Neuronal stem cell (in vitro differentiated cells): ENCODE results near the gene ADRM1.

Experiments
- DNase-seq: peaks from one replicate; pipeline ENCODE4 v3.0.0-alpha.2; 2013; ENCODE audit warnings: low spot score
- H2AFZ ChIP-seq: one replicate; pipeline ENCODE4 v1.6.1; 2013; ENCODE audit warnings: mild to moderate bottlenecking, low read length, inconsistent platforms
- H2AK5ac ChIP-seq: 2 replicates; pipeline ENCODE4 v1.6.1; 2013; ENCODE audit warnings: low read depth, mild to moderate bottlenecking, inconsistent platforms, low read length, moderate library complexity, mixed read lengths
- H2BK120ac ChIP-seq: 2 replicates; pipeline ENCODE4 v1.6.1; 2013; ENCODE audit warnings: low read depth, mild to moderate bottlenecking, inconsistent platforms, low read length, moderate library complexity, mixed read lengths
- H2BK12ac ChIP-seq: one replicate; pipeline ENCODE4 v1.6.1; 2013; ENCODE audit warnings: low read length, inconsistent platforms
- H2BK15ac ChIP-seq: 2 replicates; pipeline ENCODE4 v1.6.1; 2013; ENCODE audit warnings: mild to moderate bottlenecking, low read length, inconsistent platforms, mixed read lengths
- H2BK5ac ChIP-seq: one replicate; pipeline ENCODE4 v1.6.1; 2013; ENCODE audit warnings: inconsistent platforms, mild to moderate bottlenecking, low read length, moderate library complexity
- H3K14ac ChIP-seq: one replicate; pipeline ENCODE4 v1.6.1; 2013; ENCODE audit warnings: low read length, inconsistent platforms
- H3K18ac ChIP-seq: 2 replicates; pipeline ENCODE4 v1.6.1; 2013; ENCODE audit warnings: low read length, inconsistent platforms
- H3K23ac ChIP-seq: 2 replicates; pipeline ENCODE4 v1.6.1; 2013; ENCODE audit warnings: low read depth, mild to moderate bottlenecking, mixed read lengths, low read length, inconsistent platforms; ENCODE audit not compliant: poor library complexity
- H3K27ac ChIP-seq: replicated peaks from 3 replicates; pipeline ENCODE4 v1.5.1; 2013; ENCODE audit warnings: low read length, inconsistent platforms
- H3K27me3 ChIP-seq, 3 experiments: 2 replicates each; pipeline ENCODE4 v1.6.1; 2013; ENCODE audit warnings: low read length in 3 of 3, mild to moderate bottlenecking in 2 of 3, inconsistent platforms in 1 of 3, low read depth in 1 of 3, mixed read lengths in 1 of 3, moderate library complexity in 1 of 3; ENCODE audit not compliant: control insufficient read depth in 3 of 3, insufficient read depth in 3 of 3
- H3K36me3 ChIP-seq, 2 donors: replicated peaks in 1 of 2; 2 replicates each; pipeline ENCODE4 v1.6.1; 2013; ENCODE audit warnings: low read length in 2 of 2; ENCODE audit not compliant: control insufficient read depth in 2 of 2, insufficient read depth in 2 of 2
- H3K4ac ChIP-seq: 2 replicates; pipeline ENCODE4 v1.6.1; 2013; ENCODE audit warnings: inconsistent platforms, mild to moderate bottlenecking, low read length, moderate library complexity
- H3K4me1 ChIP-seq, 2 donors: 1 replicate in 1 of 2; 2 replicates in 1 of 2; pipeline ENCODE4 v1.6.1; 2013; ENCODE audit warnings: low read length in 2 of 2, low read depth in 1 of 2; ENCODE audit not compliant: control insufficient read depth in 2 of 2, insufficient read depth in 1 of 2
- H3K4me2 ChIP-seq: one replicate; pipeline ENCODE4 v1.6.1; 2013; ENCODE audit warnings: mild to moderate bottlenecking, low read length, inconsistent platforms; ENCODE audit not compliant: insufficient read depth, poor library complexity, severe bottlenecking
- H3K4me3 ChIP-seq, 2 donors: 2 replicates each; pipeline ENCODE4 v1.5.1; 2013; ENCODE audit warnings: low read length in 2 of 2, mild to moderate bottlenecking in 2 of 2, inconsistent platforms in 1 of 2, moderate library complexity in 1 of 2
- H3K79me1 ChIP-seq: one replicate; pipeline ENCODE4 v1.6.1; 2013; ENCODE audit warnings: low read depth, mild to moderate bottlenecking, inconsistent platforms, low read length, moderate library complexity
- H3K9ac ChIP-seq: one replicate; pipeline ENCODE4 v1.6.1; 2013; ENCODE audit warnings: mild to moderate bottlenecking, low read depth, low read length, inconsistent platforms; ENCODE audit not compliant: poor library complexity
- H3K9me3 ChIP-seq, 2 donors: replicated peaks in 1 of 2; 2 replicates each; pipeline versions ENCODE3 to v1.6.1; 2013; ENCODE audit warnings: low read length in 2 of 2, mild to moderate bottlenecking in 2 of 2, inconsistent platforms in 1 of 2, low read depth in 1 of 2, mixed read lengths in 1 of 2, moderate library complexity in 1 of 2; ENCODE audit not compliant: control insufficient read depth in 2 of 2, insufficient read depth in 1 of 2
- H4K8ac ChIP-seq: one replicate; pipeline ENCODE4 v1.6.1; 2013; ENCODE audit warnings: low read depth, mild to moderate bottlenecking, inconsistent platforms, low read length, moderate library complexity
- H4K91ac ChIP-seq: one replicate; pipeline ENCODE4 v1.6.1; 2013; ENCODE audit warnings: low read length, low read depth, mild to moderate bottlenecking, inconsistent platforms; ENCODE audit not compliant: poor library complexity
- WGBS, 2 donors: extraction: QIAGEN DNeasy Blood & Tissue Kit; methylation state at CpG; one replicate each; pipeline ENCODE4 v1.1.7; 2013; ENCODE audit warnings: missing lambda C conversion rate in 2 of 2, mixed read lengths in 1 of 2; ENCODE audit not compliant: insufficient read length in 2 of 2, insufficient replicate concordance in 1 of 2; ENCODE audit errors: extremely low coverage in 2 of 2; 5-methylcytosine and 5-hydroxymethylcytosine counted together

Gene ADRM1

DNA sequence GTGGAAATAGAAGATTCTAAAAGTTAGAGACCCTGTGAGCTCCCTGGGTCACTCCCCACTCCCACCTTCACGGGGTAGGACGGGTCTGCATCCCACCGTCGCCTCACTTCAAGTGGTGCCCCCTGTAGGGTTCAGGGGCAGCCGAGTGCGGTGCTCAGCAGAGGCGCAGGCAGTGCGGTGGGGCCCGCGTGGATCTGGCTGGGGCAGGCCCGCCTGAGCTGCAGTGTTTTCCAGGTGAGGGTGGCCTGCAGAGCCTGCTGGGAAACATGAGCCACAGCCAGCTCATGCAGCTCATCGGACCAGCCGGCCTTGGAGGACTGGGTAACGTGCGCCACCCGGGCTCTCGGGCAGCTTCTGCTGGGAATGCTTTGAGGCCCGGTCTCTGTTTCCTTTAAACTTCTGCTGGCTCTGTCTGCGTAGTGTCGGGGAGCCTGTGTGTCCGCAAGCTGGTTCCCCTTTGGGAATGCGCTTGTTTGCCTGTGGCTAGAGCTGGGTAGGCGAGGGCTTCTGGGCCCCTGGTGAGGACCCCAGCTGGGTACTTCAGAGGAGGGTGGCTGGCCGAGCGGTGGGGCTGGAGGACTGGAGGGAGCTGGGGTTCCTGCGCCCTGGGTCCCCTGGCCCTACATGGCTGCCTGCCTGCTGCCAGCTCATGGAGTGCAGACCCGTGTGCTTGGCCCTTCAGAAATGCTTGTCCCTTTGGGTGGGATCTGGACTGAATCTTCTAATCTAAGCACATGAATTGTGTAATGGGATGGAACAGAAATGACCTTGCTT lies 3.8 kb downstream of the ADRM1 start:
- Histone ChIP-seq H4K91ac (no peak overlapping the region), H2AK5ac (no peak overlapping the region), H3K4ac (no peak overlapping the region)

DNA sequence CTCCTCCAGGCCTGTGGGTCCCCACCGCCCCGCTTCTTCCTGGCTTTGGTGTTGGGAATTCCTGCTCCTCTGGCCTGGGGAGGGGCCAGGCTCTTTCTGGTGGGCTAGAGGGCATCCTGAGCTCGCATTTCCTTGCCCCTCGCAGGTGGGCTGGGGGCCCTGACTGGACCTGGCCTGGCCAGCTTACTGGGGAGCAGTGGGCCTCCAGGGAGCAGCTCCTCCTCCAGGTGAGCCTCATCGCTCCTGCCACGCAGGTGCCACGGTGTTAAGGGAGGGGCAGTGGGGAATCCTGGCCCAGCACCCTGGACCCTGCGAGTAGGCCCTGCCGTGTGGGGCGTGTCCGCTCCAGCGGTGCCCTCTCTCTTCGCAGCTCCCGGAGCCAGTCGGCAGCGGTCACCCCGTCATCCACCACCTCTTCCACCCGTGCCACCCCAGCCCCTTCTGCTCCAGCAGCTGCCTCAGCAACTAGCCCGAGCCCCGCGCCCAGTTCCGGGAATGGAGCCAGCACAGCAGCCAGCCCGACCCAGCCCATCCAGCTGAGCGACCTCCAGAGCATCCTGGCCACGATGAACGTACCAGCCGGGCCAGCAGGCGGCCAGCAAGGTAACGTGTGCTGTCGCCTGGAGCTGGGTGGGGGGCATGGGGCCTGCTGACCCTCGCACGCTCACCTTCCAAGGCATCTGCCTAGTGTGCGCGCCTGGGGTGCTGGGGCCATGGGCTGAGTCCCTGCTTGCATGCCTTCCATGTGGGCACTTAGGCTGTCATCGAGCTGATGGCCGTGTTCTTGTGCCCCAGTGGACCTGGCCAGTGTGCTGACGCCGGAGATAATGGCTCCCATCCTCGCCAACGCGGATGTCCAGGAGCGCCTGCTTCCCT lies 4.7 kb downstream of the ADRM1 start:
- Histone ChIP-seq H3K36me3 (peaks cover 59 to 77% of the 10 kb centered on the region in 2 donors), H2BK120ac (no peak overlapping the region), H3K23ac (peak overlapping the region; percentile 91), H4K8ac (peak overlapping the region; percentile 82), H2BK15ac (no peak overlapping the region), H3K4ac (no peak overlapping the region), H2AK5ac (no peak overlapping the region), H3K4me1 (peaks cover 8 to 10% of the 10 kb centered on the region in 2 donors), H3K27ac (no peak overlapping the region), H4K91ac (no peak overlapping the region), H2AFZ (no peak overlapping the region), H3K4me3 (no peak overlapping the region), H2BK5ac (no peak overlapping the region), H3K79me1 (peaks cover 35% of the 10 kb centered on the region), H3K27me3 (no peaks in the 10 kb centered on the region), H3K18ac (no peak overlapping the region), H3K4me2 (no peak overlapping the region), H3K14ac (peak overlapping the region; percentile 21), H2BK12ac (no peak overlapping the region), H3K9ac (no peak overlapping the region), H3K9me3 (no peaks in the 10 kb centered on the region)
- WGBS, 2 donors: no CpG with 5 or more reads among the region's 42 CpGs
- DNase-seq: no peak

More for the DNA sequence above, 3.8 kb downstream of the ADRM1 start:
- Histone ChIP-seq H2BK12ac (no peak overlapping the region), H3K4me1 (peaks cover 8 to 10% of the 10 kb centered on the region in 2 donors), H3K9me3 (no peaks in the 10 kb centered on the region), H2AFZ (no peak overlapping the region), H3K79me1 (peaks cover 35% of the 10 kb centered on the region), H2BK15ac (no peak overlapping the region), H4K8ac (no peak overlapping the region), H3K14ac (no peak overlapping the region), H3K23ac (peak overlapping the region; percentile 20), H3K18ac (no peak overlapping the region), H3K27ac (no peak overlapping the region), H3K4me3 (no peak overlapping the region), H2BK5ac (no peak overlapping the region), H2BK120ac (no peak overlapping the region), H3K27me3 (no peaks in the 10 kb centered on the region), H3K36me3 (peaks cover 54 to 68% of the 10 kb centered on the region in 2 donors), H3K4me2 (no peak overlapping the region), H3K9ac (no peak overlapping the region)
- no CpG with 5 or more reads among the region's 27 CpGs for WGBS, 2 donors
- no peak for DNase-seq

DNA sequence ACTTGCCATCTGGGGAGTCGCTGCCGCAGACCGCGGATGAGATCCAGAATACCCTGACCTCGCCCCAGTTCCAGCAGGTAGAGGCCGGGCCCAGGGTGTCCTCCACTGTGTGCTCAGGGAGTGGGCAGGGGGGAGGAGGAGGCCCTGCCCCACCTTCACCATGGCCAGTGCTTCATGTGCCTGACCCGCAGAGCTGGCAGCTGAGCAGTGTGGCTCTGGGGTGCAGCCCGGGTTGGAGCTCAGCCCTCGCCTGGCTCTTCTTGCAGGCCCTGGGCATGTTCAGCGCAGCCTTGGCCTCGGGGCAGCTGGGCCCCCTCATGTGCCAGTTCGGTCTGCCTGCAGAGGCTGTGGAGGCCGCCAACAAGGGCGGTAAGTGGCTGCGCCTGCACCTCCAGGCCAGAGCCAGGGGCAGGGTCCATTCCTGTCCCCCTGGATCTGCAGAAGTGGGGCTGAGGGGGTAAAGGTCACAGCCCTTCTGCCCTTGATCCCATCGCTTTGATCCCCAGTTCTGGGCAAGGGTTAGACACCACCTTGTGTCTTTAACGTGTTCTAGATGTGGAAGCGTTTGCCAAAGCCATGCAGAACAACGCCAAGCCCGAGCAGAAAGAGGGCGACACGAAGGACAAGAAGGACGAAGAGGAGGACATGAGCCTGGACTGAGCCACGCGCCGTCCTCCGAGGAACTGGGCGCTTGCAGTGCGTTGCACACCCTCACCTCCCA lies 5.5 kb downstream of the ADRM1 start:
- no peak overlapping the region for H2AFZ ChIP-seq
- no peak overlapping the region for H4K91ac ChIP-seq
- no peak overlapping the region for H3K4ac ChIP-seq
- DNase-seq: no peak
- peak overlapping the region; percentile 91 for H3K23ac ChIP-seq
- H2AK5ac ChIP-seq: no peak overlapping the region
- no peak overlapping the region for H3K14ac ChIP-seq
- H3K4me2 ChIP-seq: no peak overlapping the region
- H3K36me3 ChIP-seq: peaks cover 66 to 82% of the 10 kb centered on the region in 2 donors
- H3K4me1 ChIP-seq: peaks cover 8 to 10% of the 10 kb centered on the region in 2 donors
- no peak overlapping the region for H2BK12ac ChIP-seq
- H2BK5ac ChIP-seq: no peak overlapping the region
- H2BK15ac ChIP-seq: no peak overlapping the region
- no peak overlapping the region for H3K9ac ChIP-seq
- H3K18ac ChIP-seq: no peak overlapping the region
- no peak overlapping the region for H3K4me3 ChIP-seq
- no peaks in the 10 kb centered on the region for H3K27me3 ChIP-seq
- H3K9me3 ChIP-seq: no peaks in the 10 kb centered on the region
- no CpG with 5 or more reads among the region's 29 CpGs for WGBS, 2 donors
- no peak overlapping the region for H2BK120ac ChIP-seq
- H3K79me1 ChIP-seq: peaks cover 32% of the 10 kb centered on the region
- no peak overlapping the region for H3K27ac ChIP-seq
- no peak overlapping the region for H4K8ac ChIP-seq
